Chondrocyte (in vitro differentiated cells): Measurements from ENCODE around the gene TACO1. TPM values are rescaled to one million over a fixed set of nuclear protein-coding genes. Genes with fewer than 3 reads are reported as not detected.

ENCODE experiments used
- DNase-seq: peaks from one replicate; pipeline ENCODE4 v3.0.0; 2021; ENCODE audit warnings: mixed read lengths, low spot score
- H3K27ac Mint-ChIP-seq: one replicate; pipeline ENCODE4 v1.8.0; 2021; ENCODE audit warnings: mild to moderate bottlenecking, moderate library complexity, mixed read lengths; ENCODE audit not compliant: unreplicated experiment
- H3K27me3 Mint-ChIP-seq: 2 replicates; pipeline ENCODE4 v1.8.0; 2021; ENCODE audit warnings: low read depth, mixed read lengths
- H3K36me3 Mint-ChIP-seq: 2 replicates; pipeline ENCODE4 v1.8.0; 2021; ENCODE audit warnings: low read depth, mixed read lengths
- H3K4me1 Mint-ChIP-seq: 2 replicates; pipeline ENCODE4 v1.8.0; 2021; ENCODE audit warnings: low read depth, mild to moderate bottlenecking, mixed read lengths
- H3K4me3 Mint-ChIP-seq: one replicate; pipeline ENCODE4 v1.8.0; 2021; ENCODE audit warnings: mild to moderate bottlenecking, moderate library complexity, mixed read lengths; ENCODE audit not compliant: unreplicated experiment
- H3K9me3 Mint-ChIP-seq: 2 replicates; pipeline ENCODE4 v1.8.0; 2021; ENCODE audit warnings: low read depth, mixed read lengths
- CTCF ChIP-seq: fragments of 200-600 bp; sonication (generic); IDR thresholded peaks from 2 replicates; pipeline ENCODE4 v1.5.0; 2021; ENCODE audit warnings: antibody characterized with exemption, mild to moderate bottlenecking, moderate library complexity
- total RNA-seq: library from RNA; stranded (reverse); gene quantifications from 3 replicates; pipeline ENCODE4 v1.2.1, GENCODE V29; 2021

TACO1 gene
- total RNA-seq, 1 donor from 2014 or later, result 17.3 TPM

- no peak for TF ChIP-seq CTCF
- H3K4me1 Mint-ChIP-seq, result peaks cover 6% of the 10 kb centered on the region
These were observed 38.9 kb upstream of the TACO1 start for GRCh38 chr17:63561819-63562218.

GRCh38 chr17:63563339-63563738 is 37.4 kb upstream of the TACO1 start:
- no peak for DNase-seq
- Mint-ChIP-seq H3K36me3 (no peaks in the 10 kb centered on the region), H3K27ac (no peak overlapping the region), H3K4me1 (peaks cover 6% of the 10 kb centered on the region), H3K9me3 (no peaks in the 10 kb centered on the region), H3K4me3 (no peak overlapping the region), H3K27me3 (no peaks in the 10 kb centered on the region)
- no peak for TF ChIP-seq CTCF

More at GRCh38 chr17:63561819-63562218, 38.9 kb upstream of the TACO1 start:
- Mint-ChIP-seq H3K27me3 (no peaks in the 10 kb centered on the region), H3K9me3 (peaks cover 4% of the 10 kb centered on the region), H3K27ac (no peak overlapping the region), H3K36me3 (no peaks in the 10 kb centered on the region), H3K4me3 (no peak overlapping the region)
- DNase-seq, result no peak

- H3K27ac Mint-ChIP-seq, result no peak overlapping the region
- H3K36me3 Mint-ChIP-seq, result no peaks in the 10 kb centered on the region
- no peaks in the 10 kb centered on the region for H3K9me3 Mint-ChIP-seq
- DNase-seq, result no peak
- H3K27me3 Mint-ChIP-seq, result no peaks in the 10 kb centered on the region
- peaks cover 6% of the 10 kb centered on the region for H3K4me1 Mint-ChIP-seq
- TF ChIP-seq CTCF, result no peak
- H3K4me3 Mint-ChIP-seq, result no peak overlapping the region
These were observed 36.1 kb upstream of the TACO1 start for GRCh38 chr17:63564562-63564961.

GRCh38 chr17:63567229-63567628 is 33.5 kb upstream of the TACO1 start:
- Mint-ChIP-seq H3K4me3 (no peak overlapping the region), H3K9me3 (no peaks in the 10 kb centered on the region), H3K36me3 (no peaks in the 10 kb centered on the region), H3K4me1 (peaks cover 13% of the 10 kb centered on the region), H3K27ac (no peak overlapping the region), H3K27me3 (no peaks in the 10 kb centered on the region)
- no peak for DNase-seq
- no peak for TF ChIP-seq CTCF

DNA sequence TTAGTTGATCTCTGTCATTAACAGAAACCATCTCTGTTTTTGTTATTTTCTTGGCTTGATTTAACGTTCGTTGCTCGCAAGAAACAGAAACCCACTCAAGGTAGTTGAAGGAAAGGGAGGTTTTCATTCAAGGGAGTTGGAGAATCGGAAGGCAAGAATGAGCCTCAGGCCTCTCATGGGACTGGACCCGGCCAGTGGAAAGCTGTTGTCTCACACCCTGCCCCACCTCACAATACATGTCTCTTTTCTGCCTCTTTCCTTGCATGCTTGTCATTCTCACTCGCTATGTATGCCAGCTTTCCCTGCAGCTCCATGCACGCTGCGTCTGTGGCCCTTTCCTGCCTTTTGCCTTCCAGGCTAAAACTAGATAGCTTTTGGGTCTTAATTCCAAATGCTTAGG is 32.1 kb upstream of the TACO1 start:
- DNase-seq, result no peak
- H3K27me3 Mint-ChIP-seq, result no peaks in the 10 kb centered on the region
- H3K9me3 Mint-ChIP-seq, result no peaks in the 10 kb centered on the region
- H3K4me1 Mint-ChIP-seq, result peaks cover 10% of the 10 kb centered on the region
- H3K4me3 Mint-ChIP-seq, result no peak overlapping the region
- TF ChIP-seq CTCF, result no peak
- no peak overlapping the region for H3K27ac Mint-ChIP-seq
- no peaks in the 10 kb centered on the region for H3K36me3 Mint-ChIP-seq
